Liver (tissue), 3 donors: Measurements from ENCODE around the gene PFDN6.

Source experiments
- EGR1 ChIP-seq, 2 donors: IDR thresholded peaks; 2 replicates each; pipeline ENCODE4 v1.6.1; 2016 to 2018; ENCODE audit warnings: antibody characterized with exemption in 2 of 2, low read depth in 2 of 2
- FOXA1 ChIP-seq: IDR thresholded peaks from 2 replicates; pipeline ENCODE4 v1.6.1; 2016; ENCODE audit warnings: antibody characterized with exemption
- GABPA ChIP-seq, 2 donors: IDR thresholded peaks in 1 of 2; conservative IDR thresholded peaks in 1 of 2; 2 replicates each; pipeline ENCODE4 v1.6.1; 2016; ENCODE audit warnings: antibody characterized with exemption in 2 of 2, mild to moderate bottlenecking in 1 of 2, moderate library complexity in 1 of 2
- JUND ChIP-seq, 2 donors: IDR thresholded peaks; 2 replicates each; pipeline ENCODE4 v1.6.1; 2016; ENCODE audit warnings: antibody characterized with exemption in 2 of 2
- RAD21 ChIP-seq, 2 donors: IDR thresholded peaks; 2 replicates each; pipeline ENCODE4 v1.6.1; 2016; ENCODE audit warnings: antibody characterized with exemption in 2 of 2, mild to moderate bottlenecking in 2 of 2
- RXRA ChIP-seq, 2 donors: IDR thresholded peaks; 2 replicates each; pipeline ENCODE4 v1.6.1; 2017 to 2018; ENCODE audit warnings: antibody characterized with exemption in 2 of 2, mild to moderate bottlenecking in 1 of 2
- TAF1 ChIP-seq: conservative IDR thresholded peaks from 2 replicates; pipeline ENCODE4 v1.6.1; 2016; ENCODE audit warnings: antibody characterized with exemption, mild to moderate bottlenecking
- YY1 ChIP-seq: IDR thresholded peaks from 2 replicates; pipeline ENCODE4 v1.6.1; 2016; ENCODE audit warnings: antibody characterized with exemption, mild to moderate bottlenecking
- TF ChIP-seq, protein P1 (sequence below): fragments of 150-350 bp; IDR thresholded peaks from 2 replicates; pipeline ENCODE4 v1.5.1; 2017; ENCODE audit warnings: improper control_type of control experiment, low read depth, low read length; ENCODE audit not compliant: missing input control
- TF ChIP-seq, protein P2 (sequence below): IDR thresholded peaks from 2 replicates; pipeline ENCODE4 v1.6.1; 2016; ENCODE audit warnings: antibody characterized with exemption, mild to moderate bottlenecking
- TF ChIP-seq, protein P3 (sequence below): IDR thresholded peaks from 2 replicates; pipeline ENCODE4 v1.6.1; 2016; ENCODE audit warnings: antibody characterized with exemption
- TF ChIP-seq, protein P4 (sequence below): IDR thresholded peaks from 2 replicates; pipeline ENCODE4 v1.6.1; 2016; ENCODE audit warnings: antibody characterized with exemption
- donor health status: healthy.
- donor health status: healthy.

DNA sequence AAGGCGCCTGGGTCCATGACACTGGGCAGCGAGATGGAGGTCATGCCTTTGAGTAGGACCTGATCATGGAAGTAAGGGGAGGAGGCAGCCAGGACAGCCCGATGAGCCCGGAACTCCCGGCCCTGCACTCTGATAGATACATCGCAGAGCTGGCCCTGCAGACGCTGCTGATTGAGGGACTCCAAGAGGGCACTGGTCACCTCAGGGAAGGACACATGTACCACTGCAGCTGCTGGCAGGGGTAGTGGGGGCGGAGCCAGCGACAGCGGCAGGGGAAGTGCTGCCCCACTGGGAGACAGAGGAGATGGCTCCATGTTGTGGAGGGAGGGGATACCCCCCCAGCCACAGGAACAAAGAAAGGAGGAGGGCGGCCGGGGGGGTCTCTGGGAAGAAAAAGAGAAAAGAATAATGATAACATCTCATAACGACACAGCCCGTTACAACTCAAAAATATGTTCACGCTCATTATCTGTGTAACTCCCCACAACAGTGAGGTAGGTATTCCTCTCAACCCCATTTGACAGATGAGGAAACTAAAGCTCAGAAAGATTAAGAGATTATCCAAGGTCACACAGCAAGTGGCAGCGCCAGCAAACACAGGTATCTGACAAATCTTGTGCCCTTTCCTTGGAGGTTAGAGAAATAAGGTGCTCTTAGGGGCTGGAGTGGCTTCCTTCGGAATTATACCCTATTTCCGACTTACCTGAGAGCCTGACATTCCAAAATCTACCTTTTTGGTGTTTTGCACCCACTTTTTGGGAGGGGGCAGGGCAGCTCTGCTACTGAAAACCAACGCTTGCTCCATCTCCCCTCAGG, 27.4 kb downstream of the PFDN6 start:
- TF ChIP-seq, protein P1, sequence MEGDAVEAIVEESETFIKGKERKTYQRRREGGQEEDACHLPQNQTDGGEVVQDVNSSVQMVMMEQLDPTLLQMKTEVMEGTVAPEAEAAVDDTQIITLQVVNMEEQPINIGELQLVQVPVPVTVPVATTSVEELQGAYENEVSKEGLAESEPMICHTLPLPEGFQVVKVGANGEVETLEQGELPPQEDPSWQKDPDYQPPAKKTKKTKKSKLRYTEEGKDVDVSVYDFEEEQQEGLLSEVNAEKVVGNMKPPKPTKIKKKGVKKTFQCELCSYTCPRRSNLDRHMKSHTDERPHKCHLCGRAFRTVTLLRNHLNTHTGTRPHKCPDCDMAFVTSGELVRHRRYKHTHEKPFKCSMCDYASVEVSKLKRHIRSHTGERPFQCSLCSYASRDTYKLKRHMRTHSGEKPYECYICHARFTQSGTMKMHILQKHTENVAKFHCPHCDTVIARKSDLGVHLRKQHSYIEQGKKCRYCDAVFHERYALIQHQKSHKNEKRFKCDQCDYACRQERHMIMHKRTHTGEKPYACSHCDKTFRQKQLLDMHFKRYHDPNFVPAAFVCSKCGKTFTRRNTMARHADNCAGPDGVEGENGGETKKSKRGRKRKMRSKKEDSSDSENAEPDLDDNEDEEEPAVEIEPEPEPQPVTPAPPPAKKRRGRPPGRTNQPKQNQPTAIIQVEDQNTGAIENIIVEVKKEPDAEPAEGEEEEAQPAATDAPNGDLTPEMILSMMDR, result no peak
- TF ChIP-seq RAD21 (IDR thresholded peaks at IDR 0.05) (no peak), RXRA (IDR thresholded peaks at IDR 0.05) (no peak), EGR1 (IDR thresholded peaks at IDR 0.05; ENCODE audit: low read depth in 2 of 2) (no peak), TAF1 (no peak), FOXA1 (no peak), JUND (IDR thresholded peaks at IDR 0.05) (no peak), YY1 (no peak), GABPA (IDR thresholded peaks at IDR 0.05 in 1 of 2, conservative IDR thresholded peaks at IDR 0.05 in 1 of 2) (no peak)
- TF ChIP-seq, protein P2, sequence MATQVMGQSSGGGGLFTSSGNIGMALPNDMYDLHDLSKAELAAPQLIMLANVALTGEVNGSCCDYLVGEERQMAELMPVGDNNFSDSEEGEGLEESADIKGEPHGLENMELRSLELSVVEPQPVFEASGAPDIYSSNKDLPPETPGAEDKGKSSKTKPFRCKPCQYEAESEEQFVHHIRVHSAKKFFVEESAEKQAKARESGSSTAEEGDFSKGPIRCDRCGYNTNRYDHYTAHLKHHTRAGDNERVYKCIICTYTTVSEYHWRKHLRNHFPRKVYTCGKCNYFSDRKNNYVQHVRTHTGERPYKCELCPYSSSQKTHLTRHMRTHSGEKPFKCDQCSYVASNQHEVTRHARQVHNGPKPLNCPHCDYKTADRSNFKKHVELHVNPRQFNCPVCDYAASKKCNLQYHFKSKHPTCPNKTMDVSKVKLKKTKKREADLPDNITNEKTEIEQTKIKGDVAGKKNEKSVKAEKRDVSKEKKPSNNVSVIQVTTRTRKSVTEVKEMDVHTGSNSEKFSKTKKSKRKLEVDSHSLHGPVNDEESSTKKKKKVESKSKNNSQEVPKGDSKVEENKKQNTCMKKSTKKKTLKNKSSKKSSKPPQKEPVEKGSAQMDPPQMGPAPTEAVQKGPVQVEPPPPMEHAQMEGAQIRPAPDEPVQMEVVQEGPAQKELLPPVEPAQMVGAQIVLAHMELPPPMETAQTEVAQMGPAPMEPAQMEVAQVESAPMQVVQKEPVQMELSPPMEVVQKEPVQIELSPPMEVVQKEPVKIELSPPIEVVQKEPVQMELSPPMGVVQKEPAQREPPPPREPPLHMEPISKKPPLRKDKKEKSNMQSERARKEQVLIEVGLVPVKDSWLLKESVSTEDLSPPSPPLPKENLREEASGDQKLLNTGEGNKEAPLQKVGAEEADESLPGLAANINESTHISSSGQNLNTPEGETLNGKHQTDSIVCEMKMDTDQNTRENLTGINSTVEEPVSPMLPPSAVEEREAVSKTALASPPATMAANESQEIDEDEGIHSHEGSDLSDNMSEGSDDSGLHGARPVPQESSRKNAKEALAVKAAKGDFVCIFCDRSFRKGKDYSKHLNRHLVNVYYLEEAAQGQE, result no peak
- TF ChIP-seq, protein P3, sequence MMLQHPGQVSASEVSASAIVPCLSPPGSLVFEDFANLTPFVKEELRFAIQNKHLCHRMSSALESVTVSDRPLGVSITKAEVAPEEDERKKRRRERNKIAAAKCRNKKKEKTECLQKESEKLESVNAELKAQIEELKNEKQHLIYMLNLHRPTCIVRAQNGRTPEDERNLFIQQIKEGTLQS, result no peak
- TF ChIP-seq, protein P4, sequence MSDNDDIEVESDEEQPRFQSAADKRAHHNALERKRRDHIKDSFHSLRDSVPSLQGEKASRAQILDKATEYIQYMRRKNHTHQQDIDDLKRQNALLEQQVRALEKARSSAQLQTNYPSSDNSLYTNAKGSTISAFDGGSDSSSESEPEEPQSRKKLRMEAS, result no peak
